GM20000 (cell line): ENCODE results near the gene IFRD1.

Source experiments
- DNase-seq: peaks from one replicate; pipeline ENCODE4 v3.0.0; 2012; ENCODE audit warnings: low spot score
- CTCF ChIP-seq: IDR thresholded peaks from 2 replicates; pipeline ENCODE4 v1.5.1; 2012; ENCODE audit warnings: mild to moderate bottlenecking, control low read depth; ENCODE audit errors: extremely low read depth, missing control alignments

The IFRD1 gene

GRCh38 chr7:112427984-112428383 is 22.3 kb upstream of the IFRD1 start:
- no peak for DNase-seq
- no peak for TF ChIP-seq CTCF

GRCh38 chr7:112428715-112429114 is 21.5 kb upstream of the IFRD1 start:
- no peak for DNase-seq
- no peak for TF ChIP-seq CTCF

DNA sequence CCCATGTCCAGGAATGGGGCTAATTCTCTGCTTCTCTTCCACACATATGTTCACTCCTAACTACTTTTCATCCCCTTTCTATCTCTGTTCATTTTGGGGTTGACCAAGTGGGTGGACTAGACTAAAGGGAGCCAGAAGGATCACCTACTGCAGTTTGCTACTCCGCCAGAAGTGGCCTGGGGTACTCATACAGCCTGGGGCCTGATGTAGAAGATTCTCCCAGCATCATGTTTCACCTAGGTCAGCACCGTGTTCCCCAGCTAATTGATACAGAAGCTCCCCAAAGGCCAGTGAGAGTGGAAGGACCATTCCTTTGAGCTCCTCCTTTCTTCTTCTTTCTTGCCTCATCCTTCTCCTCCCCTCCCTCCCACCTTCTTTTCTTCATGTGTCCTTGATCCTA is 19.6 kb upstream of the IFRD1 start:
- no peak for DNase-seq
- TF ChIP-seq CTCF = no peak

- TF ChIP-seq CTCF = no peak
- no peak for DNase-seq
Observed at GRCh38 chr7:112431803-112432202, 18.5 kb upstream of the IFRD1 start.

- no peak for DNase-seq
- TF ChIP-seq CTCF = no peak
Observed at GRCh38 chr7:112433289-112433688, 17.0 kb upstream of the IFRD1 start.

GRCh38 chr7:112437072-112437471 is 13.2 kb upstream of the IFRD1 start:
- no peak for DNase-seq
- no peak for TF ChIP-seq CTCF

DNA sequence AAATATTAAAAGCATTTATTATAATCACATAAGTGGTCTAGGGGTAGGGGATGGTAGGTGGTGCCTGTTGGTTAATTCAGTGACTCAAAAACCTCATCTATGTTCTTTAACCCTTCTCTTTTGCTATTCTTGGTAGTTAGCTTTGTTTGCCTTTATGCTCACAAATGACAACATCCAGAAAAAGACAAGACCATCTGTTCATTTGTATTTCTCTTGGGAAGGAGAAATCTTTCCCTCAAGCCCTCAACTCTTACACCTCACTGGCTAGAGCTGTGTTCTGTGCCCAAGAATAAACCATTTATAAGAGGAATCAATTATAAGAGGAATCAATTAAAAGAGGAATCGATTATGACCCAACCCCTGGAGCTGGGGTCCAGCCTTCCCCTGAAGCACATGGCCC is 10.8 kb upstream of the IFRD1 start:
- no peak for TF ChIP-seq CTCF
- DNase-seq = no peak

- TF ChIP-seq CTCF = no peak
- no peak for DNase-seq
Observed at GRCh38 chr7:112442210-112442609, 8.1 kb upstream of the IFRD1 start.
